Measurements from ENCODE around the gene DTNB. TPM values are rescaled to one million over a fixed set of nuclear protein-coding genes. Genes with fewer than 3 reads are reported as not detected.
"Not testable (repeated sequence)": the region's sequence is repeated elsewhere in the genome, so short reads cannot be mapped to it uniquely, and the experiment has no call there.

DTNB gene
- total and polyA plus RNA-seq, 12 donors = 4.7 to 27.5 (median 9.4) TPM

GRCh38 chr2:25557179-25558036 lies 116.0 kb downstream of the DTNB start:
- intact Hi-C loops (cut with DNase I) = no loop called here
- no peak overlapping the region for H3K4me3 ChIP-seq
- H3K4me1 ChIP-seq (replicated peaks in 1 of 2) = peaks cover 0 to 4% of the 10 kb centered on the region in 2 donors
- H3K27ac ChIP-seq = peak overlapping the region in 1 of 5 donors; percentile 41
- H3K9me3 ChIP-seq (replicated peaks in 1 of 3) = no peaks in the 10 kb centered on the region
- H3K36me3 ChIP-seq (replicated peaks in 1 of 2) = no peaks in the 10 kb centered on the region
- no peak for DNase-seq
- 78 to 92% (median 85%) methylated on average over 6 of the region's 6 CpGs for WGBS, 4 donors
- H3K27me3 ChIP-seq = no peaks in the 10 kb centered on the region
- TF ChIP-seq CTCF (IDR thresholded peaks at IDR 0.05) (no peak), POLR2A (IDR thresholded peaks at IDR 0.05) (no peak)

- Histone ChIP-seq H3K4me3 (no peak overlapping the region), H3K36me3 (replicated peaks in 1 of 2) (no peaks in the 10 kb centered on the region), H3K27me3 (no peaks in the 10 kb centered on the region), H3K27ac (no peak overlapping the region), H3K9me3 (replicated peaks in 1 of 3) (no peaks in the 10 kb centered on the region), H3K4me1 (replicated peaks in 1 of 2) (peaks cover 0 to 14% of the 10 kb centered on the region in 2 donors)
- DNase-seq = no peak
- WGBS, 4 donors = 96 to 99% (median 97%) methylated on average over 4 of the region's 4 CpGs
- no peak for TF ChIP-seq CTCF (IDR thresholded peaks at IDR 0.05)
- intact Hi-C loops (cut with DNase I) = no loop called here
These were observed 121.1 kb downstream of the DTNB start for GRCh38 chr2:25552318-25552717.

GRCh38 chr2:25551316-25551715 lies 122.1 kb downstream of the DTNB start:
- no peak for DNase-seq
- Histone ChIP-seq H3K4me1 (replicated peaks in 1 of 2) (peaks cover 0 to 12% of the 10 kb centered on the region in 2 donors), H3K36me3 (replicated peaks in 1 of 2) (no peaks in the 10 kb centered on the region), H3K9me3 (replicated peaks in 1 of 3) (no peaks in the 10 kb centered on the region), H3K27me3 (no peaks in the 10 kb centered on the region), H3K27ac (no peak overlapping the region), H3K4me3 (no peak overlapping the region)
- WGBS, 4 donors = 61 to 76% (median 67%) methylated on average over 2 of the region's 2 CpGs
- intact Hi-C loops (cut with DNase I) = no loop called here
- no peak for TF ChIP-seq CTCF (IDR thresholded peaks at IDR 0.05)
- no peak for TF ChIP-seq POLR2A (IDR thresholded peaks at IDR 0.05)

- intact Hi-C loops (cut with DNase I); H3K4me3 ChIP-seq; H3K27me3 ChIP-seq; H3K27ac ChIP-seq; H3K9me3 ChIP-seq (replicated peaks in 1 of 3); H3K36me3 ChIP-seq (replicated peaks in 1 of 2): not testable (repeated sequence)
- WGBS, 4 donors = 62 to 80% (median 65%) methylated on average over 2 of the region's 2 CpGs
- DNase-seq = peak in 4 of 7 donors; percentile 27 to 42 (median 34)
- H3K4me1 ChIP-seq (replicated peaks in 1 of 2) = peaks cover 0 to 12% of the 10 kb centered on the region in 2 donors
These were observed 123.8 kb downstream of the DTNB start for GRCh38 chr2:25549571-25549970.

- Histone ChIP-seq H3K36me3 (replicated peaks in 1 of 2) (no peaks in the 10 kb centered on the region), H3K27ac (no peak overlapping the region), H3K4me3 (no peak overlapping the region), H3K9me3 (replicated peaks in 1 of 3) (no peaks in the 10 kb centered on the region), H3K4me1 (replicated peaks in 1 of 2) (peaks cover 0 to 12% of the 10 kb centered on the region in 2 donors), H3K27me3 (no peaks in the 10 kb centered on the region)
- TF ChIP-seq POLR2A (IDR thresholded peaks at IDR 0.05) (no peak), CTCF (IDR thresholded peaks at IDR 0.05) (no peak)
- 48 to 66% (median 52%) methylated on average over 2 of the region's 2 CpGs for WGBS, 4 donors
- peak in 2 of 7 donors; percentile 24 to 59 for DNase-seq
- intact Hi-C loops (cut with DNase I) = no loop called here
These were observed 124.8 kb downstream of the DTNB start for GRCh38 chr2:25548601-25549000.
